DOHH2 (cell line): ENCODE measurements around the gene CERS5.

Experiments used
- H3F3A ChIP-seq: fragments of 200-600 bp; sonication (generic), shearing (Covaris generic); 2 replicates; pipeline ENCODE4 v1.6.0; 2016; ENCODE audit warnings: antibody characterized with exemption, mild to moderate bottlenecking; ENCODE audit not compliant: control insufficient read depth, insufficient read depth
- H3K27ac ChIP-seq: fragments of 200-600 bp; sonication (generic); 2 replicates; pipeline ENCODE4 v1.5.1; 2014; ENCODE audit warnings: low read depth, mild to moderate bottlenecking, low read length, moderate library complexity
- H3K27me3 ChIP-seq: fragments of 200-600 bp; sonication (generic); 2 replicates; pipeline ENCODE4 v1.6.1; 2014; ENCODE audit warnings: mild to moderate bottlenecking, low read length, mixed read lengths; ENCODE audit not compliant: control insufficient read depth
- H3K36me3 ChIP-seq: fragments of 200-600 bp; sonication (generic); 2 replicates; pipeline ENCODE4 v1.6.1; 2014; ENCODE audit warnings: mild to moderate bottlenecking, low read length, moderate library complexity, mixed read lengths; ENCODE audit not compliant: control insufficient read depth
- H3K4me1 ChIP-seq: fragments of 200-600 bp; sonication (generic); 2 replicates; pipeline ENCODE4 v1.6.1; 2014; ENCODE audit warnings: mild to moderate bottlenecking, low read length, mixed read lengths; ENCODE audit not compliant: control insufficient read depth
- H3K4me2 ChIP-seq: fragments of 200-600 bp; sonication (generic); 2 replicates; pipeline ENCODE4 v1.6.0; 2014; ENCODE audit warnings: mild to moderate bottlenecking, low read length, moderate library complexity
- H3K4me3 ChIP-seq: fragments of 200-600 bp; sonication (generic); 2 replicates; pipeline ENCODE4 v1.5.1; 2014; ENCODE audit warnings: mild to moderate bottlenecking, low read length, mixed read lengths
- H3K79me2 ChIP-seq: fragments of 200-600 bp; sonication (generic); 2 replicates; pipeline ENCODE4 v1.6.1; 2014; ENCODE audit warnings: mild to moderate bottlenecking, low read length, mixed read lengths; ENCODE audit not compliant: control insufficient read depth
- H3K9me2 ChIP-seq: fragments of 200-600 bp; sonication (generic); replicated peaks from 2 replicates; pipeline ENCODE4 v1.6.1; 2014; ENCODE audit warnings: mild to moderate bottlenecking, low read length, mixed read lengths; ENCODE audit not compliant: control insufficient read depth
- H3K9me3 ChIP-seq: fragments of 200-600 bp; sonication (generic); 2 replicates; pipeline ENCODE4 v1.6.1; 2014; ENCODE audit warnings: antibody characterized with exemption, low read length, mixed read lengths; ENCODE audit not compliant: control insufficient read depth, insufficient read depth
- H4K20me1 ChIP-seq: fragments of 200-600 bp; sonication (generic); 2 replicates; pipeline ENCODE4 v1.6.0; 2014; ENCODE audit warnings: low read depth, mild to moderate bottlenecking, antibody characterized with exemption, low read length, moderate library complexity; ENCODE audit not compliant: control insufficient read depth, insufficient read depth
- CTCF ChIP-seq: fragments of 200-600 bp; sonication (generic); IDR thresholded peaks from one replicate; pipeline ENCODE4 v1.5.1; 2014; ENCODE audit warnings: antibody characterized with exemption, mild to moderate bottlenecking, low read depth, low read length; ENCODE audit not compliant: poor library complexity, severe bottlenecking
- EZH2phosphoT487 ChIP-seq: fragments of 200-600 bp; sonication (generic); IDR thresholded peaks from 2 replicates; pipeline ENCODE4 v1.6.1; 2017; ENCODE audit warnings: borderline replicate concordance, mild to moderate bottlenecking, antibody characterized with exemption, low read length, moderate library complexity, mixed read lengths

CERS5 gene

DNA sequence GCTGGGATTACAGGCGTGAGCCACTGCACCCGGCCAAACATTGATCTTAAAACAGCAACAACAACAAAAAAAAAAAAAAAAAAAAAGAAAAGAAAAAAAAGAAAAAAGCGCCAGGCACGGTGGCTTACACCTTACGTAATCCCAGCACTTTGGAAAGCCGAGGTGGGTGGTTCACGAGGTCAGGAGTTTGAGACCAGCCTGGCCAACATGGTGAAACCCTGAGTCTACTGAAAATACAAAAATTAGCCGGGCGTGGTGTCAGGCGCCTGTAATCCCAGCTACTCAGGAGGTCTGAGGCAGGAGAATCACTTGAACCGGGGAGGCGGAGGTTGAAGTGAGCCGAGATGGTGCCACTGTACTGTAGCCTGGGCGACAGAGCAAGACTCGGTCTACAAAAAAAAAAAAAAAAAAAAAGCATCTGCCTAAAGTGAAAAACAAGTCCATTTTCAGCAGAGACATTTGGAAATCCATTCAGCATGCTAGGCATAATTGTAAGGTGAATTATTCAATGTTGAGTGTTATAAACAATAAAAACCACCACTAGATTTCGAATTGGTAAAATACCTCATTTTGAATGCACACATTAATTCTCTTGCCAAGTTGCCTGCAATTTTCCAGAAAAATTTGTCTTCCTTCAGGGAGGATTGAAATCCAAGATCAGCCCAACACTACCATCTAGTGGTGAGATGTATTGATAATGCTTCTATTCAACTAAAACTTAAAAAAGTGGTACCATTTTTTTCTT, 8.0 kb upstream of the CERS5 start:
- Histone ChIP-seq H3K79me2 (no peaks in the 10 kb centered on the region), H3F3A (peaks cover 7% of the 10 kb centered on the region; the same call in 1 of the 2 replicates), H3K4me3 (no peak overlapping the region), H3K36me3 (peaks cover 13% of the 10 kb centered on the region), H4K20me1 (no peaks in the 10 kb centered on the region), H3K27me3 (no peaks in the 10 kb centered on the region), H3K4me1 (no peaks in the 10 kb centered on the region), H3K4me2 (no peak overlapping the region), H3K9me3 (no peaks in the 10 kb centered on the region), H3K9me2 (no peaks in the 10 kb centered on the region), H3K27ac (no peak overlapping the region)
- TF ChIP-seq EZH2phosphoT487 (no peak), CTCF (peak; percentile 69)

DNA sequence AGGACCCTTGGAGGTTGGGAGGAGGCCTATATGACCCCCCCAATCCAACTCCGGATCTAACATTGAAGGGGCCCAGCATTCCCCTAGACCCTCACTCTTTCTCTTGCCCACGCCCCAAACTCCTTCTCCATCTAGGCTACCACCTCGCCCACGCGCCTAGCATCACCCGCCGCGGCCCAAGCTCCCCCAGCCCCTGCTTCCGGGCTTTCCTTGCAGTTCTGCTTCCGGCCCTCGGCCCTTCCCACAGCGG, 445 bp downstream of the CERS5 start:
- Histone ChIP-seq H4K20me1 (no peaks in the 10 kb centered on the region; the same call in 1 of the 2 replicates), H3K27ac (peak overlapping the region; percentile 60), H3K4me2 (peak overlapping the region; percentile 91), H3K36me3 (peaks cover 9% of the 10 kb centered on the region; the same call in 1 of the 2 replicates), H3F3A (no peaks in the 10 kb centered on the region; the same call in 1 of the 2 replicates), H3K9me3 (no peaks in the 10 kb centered on the region), H3K4me1 (peaks cover 18% of the 10 kb centered on the region), H3K9me2 (no peaks in the 10 kb centered on the region), H3K4me3 (peak overlapping the region; percentile 90), H3K27me3 (no peaks in the 10 kb centered on the region), H3K79me2 (peaks cover 44% of the 10 kb centered on the region)
- TF ChIP-seq EZH2phosphoT487: no peak
- no peak for TF ChIP-seq CTCF

- Histone ChIP-seq H3K36me3 (peaks cover 9% of the 10 kb centered on the region; the same call in 1 of the 2 replicates), H3K9me3 (no peaks in the 10 kb centered on the region), H3K9me2 (no peaks in the 10 kb centered on the region), H3F3A (peaks cover 4% of the 10 kb centered on the region; the same call in 1 of the 2 replicates), H3K4me3 (no peak overlapping the region), H3K27me3 (no peaks in the 10 kb centered on the region), H3K27ac (no peak overlapping the region), H4K20me1 (no peaks in the 10 kb centered on the region; the same call in 1 of the 2 replicates), H3K79me2 (peaks cover 55% of the 10 kb centered on the region), H3K4me2 (no peak overlapping the region), H3K4me1 (peaks cover 18% of the 10 kb centered on the region)
- TF ChIP-seq EZH2phosphoT487 (no peak), CTCF (no peak)
Observed at GRCh38 chr12:50164963-50165362, 2.2 kb downstream of the CERS5 start.
